Measurements from ENCODE around the gene FSTL4.

DNA sequence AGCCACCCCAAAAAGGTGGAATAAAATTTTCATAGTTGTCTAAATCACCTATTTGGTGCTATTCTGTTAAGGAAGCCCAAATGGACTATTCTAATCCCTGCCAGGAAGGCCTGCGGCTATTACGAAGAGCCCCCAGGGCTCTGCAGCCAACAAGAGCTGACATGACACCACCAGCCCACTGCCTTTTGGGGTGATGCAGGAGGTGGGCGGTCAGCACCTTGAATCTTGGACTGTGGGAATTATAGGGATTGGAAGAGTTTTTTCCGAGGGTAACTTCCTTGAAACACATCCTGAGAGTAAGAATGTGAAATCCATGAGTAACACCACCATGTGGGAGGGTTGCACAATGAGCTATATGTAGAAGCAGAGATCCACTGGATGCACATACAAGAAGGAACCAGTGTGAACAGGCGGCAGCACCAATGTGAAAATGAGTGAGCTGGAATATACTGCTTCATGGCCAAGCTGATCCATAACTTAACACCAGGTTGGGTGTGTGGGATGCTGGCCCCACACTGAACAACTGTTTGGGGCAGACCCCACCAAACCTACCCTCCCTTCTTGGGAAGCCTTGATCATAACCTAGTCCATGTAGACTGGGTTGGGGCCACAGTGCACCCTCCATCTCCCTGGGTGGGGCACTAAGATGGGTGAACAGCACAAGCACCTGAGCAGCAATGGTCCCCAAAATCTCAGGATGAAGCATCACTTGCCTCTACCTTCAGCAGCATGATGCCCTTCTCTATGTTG is 239.0 kb downstream of the FSTL4 start:
- TF ChIP-seq, protein P1, sequence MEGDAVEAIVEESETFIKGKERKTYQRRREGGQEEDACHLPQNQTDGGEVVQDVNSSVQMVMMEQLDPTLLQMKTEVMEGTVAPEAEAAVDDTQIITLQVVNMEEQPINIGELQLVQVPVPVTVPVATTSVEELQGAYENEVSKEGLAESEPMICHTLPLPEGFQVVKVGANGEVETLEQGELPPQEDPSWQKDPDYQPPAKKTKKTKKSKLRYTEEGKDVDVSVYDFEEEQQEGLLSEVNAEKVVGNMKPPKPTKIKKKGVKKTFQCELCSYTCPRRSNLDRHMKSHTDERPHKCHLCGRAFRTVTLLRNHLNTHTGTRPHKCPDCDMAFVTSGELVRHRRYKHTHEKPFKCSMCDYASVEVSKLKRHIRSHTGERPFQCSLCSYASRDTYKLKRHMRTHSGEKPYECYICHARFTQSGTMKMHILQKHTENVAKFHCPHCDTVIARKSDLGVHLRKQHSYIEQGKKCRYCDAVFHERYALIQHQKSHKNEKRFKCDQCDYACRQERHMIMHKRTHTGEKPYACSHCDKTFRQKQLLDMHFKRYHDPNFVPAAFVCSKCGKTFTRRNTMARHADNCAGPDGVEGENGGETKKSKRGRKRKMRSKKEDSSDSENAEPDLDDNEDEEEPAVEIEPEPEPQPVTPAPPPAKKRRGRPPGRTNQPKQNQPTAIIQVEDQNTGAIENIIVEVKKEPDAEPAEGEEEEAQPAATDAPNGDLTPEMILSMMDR (IDR thresholded peaks at IDR 0.05; ENCODE audit: poor library complexity, severe bottlenecking) = no peak
- TF ChIP-seq POLR2AphosphoS5 (IDR thresholded peaks at IDR 0.05) (no peak), MXI1 (conservative IDR thresholded peaks at IDR 0.05; ENCODE audit: poor library complexity, severe bottlenecking) (no peak), EZH2 (IDR thresholded peaks at IDR 0.05; ENCODE audit: borderline replicate concordance, insufficient read depth, low read length, poor library complexity, severe bottlenecking) (no peak), EP300 (conservative IDR thresholded peaks at IDR 0.05; ENCODE audit: poor library complexity, severe bottlenecking) (no peak)
- TF ChIP-seq, protein P2, sequence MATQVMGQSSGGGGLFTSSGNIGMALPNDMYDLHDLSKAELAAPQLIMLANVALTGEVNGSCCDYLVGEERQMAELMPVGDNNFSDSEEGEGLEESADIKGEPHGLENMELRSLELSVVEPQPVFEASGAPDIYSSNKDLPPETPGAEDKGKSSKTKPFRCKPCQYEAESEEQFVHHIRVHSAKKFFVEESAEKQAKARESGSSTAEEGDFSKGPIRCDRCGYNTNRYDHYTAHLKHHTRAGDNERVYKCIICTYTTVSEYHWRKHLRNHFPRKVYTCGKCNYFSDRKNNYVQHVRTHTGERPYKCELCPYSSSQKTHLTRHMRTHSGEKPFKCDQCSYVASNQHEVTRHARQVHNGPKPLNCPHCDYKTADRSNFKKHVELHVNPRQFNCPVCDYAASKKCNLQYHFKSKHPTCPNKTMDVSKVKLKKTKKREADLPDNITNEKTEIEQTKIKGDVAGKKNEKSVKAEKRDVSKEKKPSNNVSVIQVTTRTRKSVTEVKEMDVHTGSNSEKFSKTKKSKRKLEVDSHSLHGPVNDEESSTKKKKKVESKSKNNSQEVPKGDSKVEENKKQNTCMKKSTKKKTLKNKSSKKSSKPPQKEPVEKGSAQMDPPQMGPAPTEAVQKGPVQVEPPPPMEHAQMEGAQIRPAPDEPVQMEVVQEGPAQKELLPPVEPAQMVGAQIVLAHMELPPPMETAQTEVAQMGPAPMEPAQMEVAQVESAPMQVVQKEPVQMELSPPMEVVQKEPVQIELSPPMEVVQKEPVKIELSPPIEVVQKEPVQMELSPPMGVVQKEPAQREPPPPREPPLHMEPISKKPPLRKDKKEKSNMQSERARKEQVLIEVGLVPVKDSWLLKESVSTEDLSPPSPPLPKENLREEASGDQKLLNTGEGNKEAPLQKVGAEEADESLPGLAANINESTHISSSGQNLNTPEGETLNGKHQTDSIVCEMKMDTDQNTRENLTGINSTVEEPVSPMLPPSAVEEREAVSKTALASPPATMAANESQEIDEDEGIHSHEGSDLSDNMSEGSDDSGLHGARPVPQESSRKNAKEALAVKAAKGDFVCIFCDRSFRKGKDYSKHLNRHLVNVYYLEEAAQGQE (IDR thresholded peaks at IDR 0.05; ENCODE audit: borderline replicate concordance) = no peak

Measured in neural cell (in vitro differentiated cells).